Measurements from ENCODE around the gene VPS35L. TPM values are rescaled to one million over a fixed set of nuclear protein-coding genes. Genes with fewer than 3 reads are reported as not detected.

The VPS35L gene, protein sequence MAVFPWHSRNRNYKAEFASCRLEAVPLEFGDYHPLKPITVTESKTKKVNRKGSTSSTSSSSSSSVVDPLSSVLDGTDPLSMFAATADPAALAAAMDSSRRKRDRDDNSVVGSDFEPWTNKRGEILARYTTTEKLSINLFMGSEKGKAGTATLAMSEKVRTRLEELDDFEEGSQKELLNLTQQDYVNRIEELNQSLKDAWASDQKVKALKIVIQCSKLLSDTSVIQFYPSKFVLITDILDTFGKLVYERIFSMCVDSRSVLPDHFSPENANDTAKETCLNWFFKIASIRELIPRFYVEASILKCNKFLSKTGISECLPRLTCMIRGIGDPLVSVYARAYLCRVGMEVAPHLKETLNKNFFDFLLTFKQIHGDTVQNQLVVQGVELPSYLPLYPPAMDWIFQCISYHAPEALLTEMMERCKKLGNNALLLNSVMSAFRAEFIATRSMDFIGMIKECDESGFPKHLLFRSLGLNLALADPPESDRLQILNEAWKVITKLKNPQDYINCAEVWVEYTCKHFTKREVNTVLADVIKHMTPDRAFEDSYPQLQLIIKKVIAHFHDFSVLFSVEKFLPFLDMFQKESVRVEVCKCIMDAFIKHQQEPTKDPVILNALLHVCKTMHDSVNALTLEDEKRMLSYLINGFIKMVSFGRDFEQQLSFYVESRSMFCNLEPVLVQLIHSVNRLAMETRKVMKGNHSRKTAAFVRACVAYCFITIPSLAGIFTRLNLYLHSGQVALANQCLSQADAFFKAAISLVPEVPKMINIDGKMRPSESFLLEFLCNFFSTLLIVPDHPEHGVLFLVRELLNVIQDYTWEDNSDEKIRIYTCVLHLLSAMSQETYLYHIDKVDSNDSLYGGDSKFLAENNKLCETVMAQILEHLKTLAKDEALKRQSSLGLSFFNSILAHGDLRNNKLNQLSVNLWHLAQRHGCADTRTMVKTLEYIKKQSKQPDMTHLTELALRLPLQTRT
- total RNA-seq, result 40.9 and 43.8 TPM in 2 replicates

GRCh38 chr16:19555186-19555937 lies at the start of gene VPS35L:
Gene VPS35L (plus strand): TSS chr16:19555703. CDS start chr16:19555730, 27 bp downstream.

GRCh38 chr16:19521471-19522396 lies 33.8 kb upstream of the VPS35L start, which contains the start of gene GDE1:
Gene GDE1 (minus strand): TSS chr16:19522098. CDS start chr16:19521964, 134 bp downstream.

GRCh38 chr16:19523559-19524355 lies 31.7 kb upstream of the VPS35L start, which contains the start of gene CCP110:
Gene CCP110 (plus strand): TSS chr16:19523942. CDS start chr16:19527882, 3,940 bp downstream.

DNA sequence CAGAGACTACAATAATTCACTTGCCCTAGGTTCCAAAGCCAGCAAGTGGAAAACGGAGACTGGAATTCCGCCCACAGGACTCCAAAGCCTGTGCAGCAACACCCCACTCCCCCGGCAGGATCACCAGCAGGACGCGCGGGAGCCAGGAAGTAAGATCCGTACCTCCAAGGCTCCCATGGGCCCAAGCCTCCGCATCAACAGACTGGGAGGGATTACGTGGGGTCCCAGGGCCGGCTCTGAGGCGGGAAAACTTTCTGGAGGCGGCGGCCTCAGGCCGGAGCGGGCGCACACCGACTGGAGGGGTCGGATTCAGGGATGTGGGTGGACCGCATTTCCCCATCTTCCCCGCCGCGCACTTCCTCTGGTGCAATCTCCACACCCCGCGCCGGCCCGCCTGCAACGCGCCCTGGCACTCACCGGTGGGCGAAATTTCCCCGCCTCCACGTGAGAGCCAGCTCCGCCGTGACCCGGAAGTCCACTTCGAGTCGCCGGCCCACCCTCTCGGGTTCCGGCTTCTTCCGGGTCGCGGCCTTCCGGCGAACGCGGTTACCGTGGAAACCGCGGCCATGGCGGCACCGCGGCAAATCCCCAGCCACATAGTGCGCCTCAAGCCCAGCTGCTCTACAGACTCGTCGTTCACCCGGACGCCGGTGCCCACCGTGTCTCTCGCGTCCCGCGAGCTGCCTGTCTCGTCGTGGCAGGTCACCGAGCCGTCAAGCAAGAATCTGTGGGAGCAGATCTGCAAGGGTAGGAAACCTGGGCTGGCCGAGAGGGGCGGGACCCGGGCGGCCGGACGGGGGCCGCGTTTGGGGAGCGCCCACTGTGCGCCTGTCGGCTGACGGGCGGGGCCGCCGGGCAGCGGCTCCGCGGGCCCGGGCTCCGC lies 162.5 kb downstream of the VPS35L start, which contains the start of the genes IQCK and KNOP1:
TSS of gene IQCK (plus strand) at position 531 of the 883 bp plus-strand sequence. CDS start at position 567, 36 bp downstream.
TSS of gene KNOP1 (minus strand) at position 487 of the 883 bp plus-strand sequence. CDS start 3,192 bp downstream, outside the sequence.

Other genes starting within 250 kb of the VPS35L start
- gene TMC5, start 137.8 kb upstream of the VPS35L start, total RNA-seq, result 0.26 TPM in 1 of 2 replicates, not detected in the other
- 58.6 and 67.8 TPM in 2 replicates for gene GDE1, start 33.6 kb upstream of the VPS35L start, total RNA-seq
- 7.6 and 11.3 TPM in 2 replicates for gene CCP110, start 31.8 kb upstream of the VPS35L start, total RNA-seq
- gene KNOP1, start 162.5 kb downstream of the VPS35L start, total RNA-seq, result 12.9 and 17.4 TPM in 2 replicates
- 4.5 and 20.7 TPM in 2 replicates for gene IQCK, start 162.6 kb downstream of the VPS35L start, total RNA-seq